Fibroblast of skin of back (primary cell): ENCODE measurements around the gene RNF223. TPM values are rescaled to one million over a fixed set of nuclear protein-coding genes. Genes with fewer than 3 reads are reported as not detected.

Experiments
- DNase-seq: peaks from one replicate; pipeline ENCODE4 v3.0.0-alpha.2; 2013
- polyA plus RNA-seq, 2 experiments: library from polyadenylated mRNA; unstranded; fragments of 120-200 nt; gene quantifications; one replicate each; pipeline ENCODE4 v1.2.1, GENCODE V29; 2013; ENCODE audit not compliant: insufficient read length in 2 of 2

The RNF223 gene
- not detected for polyA plus RNA-seq (2013, experiment 1 of 2; ENCODE audit: insufficient read length)
- not detected for polyA plus RNA-seq (2013, experiment 2 of 2; ENCODE audit: insufficient read length)

GRCh38 chr1:1073743-1074587, at the start of gene RNF223:
Gene RNF223 (minus strand): TSS chr1:1074306. CDS start chr1:1072566, 1,740 bp downstream.
- DNase-seq: no peak

- DNase-seq: peak; percentile 21
Measured at GRCh38 chr1:1122981-1123480, 48.9 kb upstream of the RNF223 start.

- peak; percentile 68 for DNase-seq
Measured at GRCh38 chr1:1122078-1122811, 48.1 kb upstream of the RNF223 start.

DNA sequence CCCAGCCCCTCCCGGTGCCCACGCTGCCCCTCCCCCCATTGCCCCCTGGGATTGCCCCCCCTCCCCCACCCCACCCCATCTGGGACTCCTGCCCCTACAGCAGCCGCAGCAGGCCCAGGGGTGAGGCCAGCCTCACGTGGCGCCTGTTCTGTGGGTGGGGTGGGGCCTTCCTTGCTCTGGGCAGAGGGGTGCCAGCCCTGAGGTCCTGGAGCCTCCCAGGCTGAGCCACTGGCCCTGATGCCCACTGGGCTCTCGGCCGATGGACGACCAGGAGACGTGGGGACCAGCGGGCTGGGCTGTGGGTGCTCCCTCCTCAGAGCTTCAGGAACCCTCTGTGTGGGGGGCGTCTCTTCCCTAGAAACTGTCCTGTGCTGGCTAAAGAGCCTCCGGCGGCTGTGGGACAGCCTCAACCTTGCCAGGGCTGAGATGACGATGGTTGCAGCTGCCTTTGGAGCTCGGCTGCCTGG, 47.5 kb upstream of the RNF223 start:
- DNase-seq: no peak

DNA sequence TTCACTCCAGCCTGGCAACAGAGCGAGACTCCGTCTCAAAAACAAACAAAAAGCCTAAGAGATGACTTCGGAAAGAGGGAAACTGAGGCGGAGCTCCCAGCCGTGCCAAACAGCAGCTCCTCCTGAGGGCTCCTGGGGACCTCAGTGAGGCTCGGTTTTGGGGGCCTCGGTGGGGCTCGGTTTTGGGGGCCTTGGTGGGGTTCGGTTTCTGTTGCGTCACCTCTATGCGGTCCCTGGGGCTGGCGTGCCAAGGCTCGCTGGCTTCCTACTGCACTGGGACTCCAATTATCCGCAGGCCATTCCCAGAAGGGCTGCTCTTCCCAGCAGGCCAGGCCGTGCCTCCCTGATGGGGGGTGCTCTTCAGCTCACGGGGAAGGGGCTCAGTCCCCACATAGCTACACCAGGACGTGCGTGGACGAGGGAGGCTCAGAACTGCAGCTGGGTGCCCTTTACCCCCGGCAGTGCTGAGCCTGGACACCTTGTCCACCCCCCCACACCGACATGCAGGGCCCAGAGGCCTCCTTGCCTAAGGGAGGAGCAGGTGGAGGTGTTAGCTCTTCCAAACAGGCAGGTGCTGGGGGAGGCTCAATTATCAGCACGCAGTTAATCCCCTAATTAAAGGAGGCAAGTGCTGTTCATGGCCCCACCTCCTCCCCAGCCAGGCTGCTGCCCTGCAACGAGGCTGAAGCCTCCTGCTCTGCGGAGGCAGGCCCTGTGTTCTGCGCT, 46.9 kb upstream of the RNF223 start:
- DNase-seq: no peak

DNA sequence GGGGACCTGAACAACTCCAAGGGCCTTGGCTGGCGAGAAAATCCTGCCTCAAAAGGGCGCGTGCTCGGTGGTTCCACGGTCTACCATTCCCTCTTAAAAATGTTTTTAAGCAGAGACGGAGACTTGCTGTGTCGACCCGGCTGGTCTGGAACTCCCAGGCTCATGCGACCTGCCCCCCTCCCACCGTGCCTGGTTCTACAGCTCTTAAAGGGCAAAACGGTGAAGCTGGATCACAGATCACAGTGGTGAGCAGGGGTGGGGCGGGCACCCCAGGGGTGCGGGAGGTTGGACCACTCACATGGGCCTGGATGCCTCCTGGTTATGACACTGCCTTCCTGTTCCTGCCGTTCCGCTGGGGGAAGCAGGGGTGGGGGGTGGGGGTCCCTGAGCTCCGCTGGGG, 46.0 kb upstream of the RNF223 start:
- no peak for DNase-seq

DNA sequence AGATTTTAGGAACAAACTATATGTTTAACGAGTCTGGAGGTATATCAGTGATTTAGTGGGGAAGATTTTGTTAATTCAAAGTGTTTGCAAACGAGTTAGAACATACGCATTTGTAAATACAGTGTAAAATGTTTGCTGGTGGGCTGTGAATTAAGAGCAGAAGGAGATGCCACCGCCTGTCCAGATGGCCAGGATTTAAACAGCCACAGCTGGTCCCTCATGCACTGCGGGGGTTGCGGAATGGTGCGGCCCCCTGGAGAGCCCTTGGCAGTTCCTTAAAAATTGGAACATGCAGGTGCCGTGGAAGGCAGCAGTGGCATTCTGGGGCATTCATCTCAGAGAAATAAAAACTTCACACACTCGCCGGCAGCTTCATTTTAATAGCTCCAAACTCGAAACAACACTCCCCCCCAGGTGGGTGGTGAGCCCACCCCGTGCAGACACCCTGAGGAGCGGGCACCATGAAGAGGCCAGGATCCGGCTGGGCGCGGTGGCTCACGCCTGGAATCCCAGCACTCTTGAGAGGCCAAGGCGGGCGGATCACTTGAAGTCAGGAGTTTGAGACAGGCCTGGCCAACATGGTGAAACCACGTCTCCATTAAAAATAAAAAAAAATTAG, 45.3 kb upstream of the RNF223 start:
- no peak for DNase-seq

DNA sequence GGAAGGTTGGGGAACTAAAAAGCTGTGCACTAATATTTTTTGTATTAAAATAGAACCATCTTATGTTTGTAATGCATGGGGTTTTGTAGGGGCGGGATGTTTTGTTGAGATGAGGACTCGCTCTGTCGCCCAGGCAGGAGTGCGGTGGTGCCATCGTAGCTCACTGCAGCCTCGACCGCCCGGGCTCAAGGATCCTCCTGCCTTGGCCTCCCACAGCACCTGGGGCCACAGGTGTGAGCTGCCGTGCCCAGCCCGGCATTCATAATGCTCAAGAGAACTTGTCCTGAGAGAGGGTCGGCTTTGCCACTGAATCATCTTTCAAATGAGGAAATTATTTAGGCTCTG, 44.7 kb upstream of the RNF223 start:
- no peak for DNase-seq

DNA sequence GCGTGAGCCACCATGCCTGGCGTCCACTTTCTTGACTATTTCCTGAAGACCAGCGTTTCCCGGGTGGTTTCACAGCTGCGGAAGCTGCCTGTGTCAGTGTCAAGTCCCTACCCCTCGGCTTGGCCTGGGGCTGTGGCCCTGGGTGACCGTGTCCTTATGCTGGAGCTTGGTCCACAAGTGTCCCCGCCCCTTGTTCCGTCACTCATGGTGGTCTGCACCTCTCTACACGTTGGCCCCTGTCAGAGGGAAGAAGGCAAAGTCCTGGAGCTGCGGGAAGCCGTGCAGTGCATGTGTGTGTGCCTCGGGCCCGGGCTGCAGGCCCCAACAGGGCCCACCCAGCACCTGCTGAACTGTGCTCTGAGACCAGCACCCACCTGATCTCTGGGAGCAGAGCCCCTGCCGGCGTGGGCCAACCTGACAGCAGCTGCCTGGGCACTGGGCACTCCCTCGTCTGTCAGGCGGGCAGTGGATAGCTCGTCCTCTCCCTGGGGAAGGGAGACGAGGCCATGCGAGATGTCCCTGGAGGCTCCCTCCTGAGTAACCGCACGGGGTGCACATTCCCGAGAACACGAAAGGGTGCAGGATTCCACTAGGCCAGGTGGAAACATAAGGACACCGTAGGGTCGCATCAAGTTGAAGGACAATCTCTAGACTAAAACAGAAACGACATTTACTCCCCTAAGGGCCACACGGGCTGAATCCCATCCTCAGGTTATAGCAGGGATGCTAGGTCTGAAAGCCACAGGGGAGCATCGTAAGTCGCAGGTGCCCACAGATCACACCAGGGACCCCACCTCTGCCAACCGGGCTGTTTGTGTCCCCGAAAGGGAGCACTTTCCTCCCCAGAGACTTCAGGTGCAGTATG, 44.1 kb upstream of the RNF223 start:
- DNase-seq: no peak

GRCh38 chr1:1117469-1117831, 43.3 kb upstream of the RNF223 start:
- DNase-seq: no peak

- peak; percentile 6 for DNase-seq
Measured at GRCh38 chr1:1116701-1117468, 42.8 kb upstream of the RNF223 start.

DNA sequence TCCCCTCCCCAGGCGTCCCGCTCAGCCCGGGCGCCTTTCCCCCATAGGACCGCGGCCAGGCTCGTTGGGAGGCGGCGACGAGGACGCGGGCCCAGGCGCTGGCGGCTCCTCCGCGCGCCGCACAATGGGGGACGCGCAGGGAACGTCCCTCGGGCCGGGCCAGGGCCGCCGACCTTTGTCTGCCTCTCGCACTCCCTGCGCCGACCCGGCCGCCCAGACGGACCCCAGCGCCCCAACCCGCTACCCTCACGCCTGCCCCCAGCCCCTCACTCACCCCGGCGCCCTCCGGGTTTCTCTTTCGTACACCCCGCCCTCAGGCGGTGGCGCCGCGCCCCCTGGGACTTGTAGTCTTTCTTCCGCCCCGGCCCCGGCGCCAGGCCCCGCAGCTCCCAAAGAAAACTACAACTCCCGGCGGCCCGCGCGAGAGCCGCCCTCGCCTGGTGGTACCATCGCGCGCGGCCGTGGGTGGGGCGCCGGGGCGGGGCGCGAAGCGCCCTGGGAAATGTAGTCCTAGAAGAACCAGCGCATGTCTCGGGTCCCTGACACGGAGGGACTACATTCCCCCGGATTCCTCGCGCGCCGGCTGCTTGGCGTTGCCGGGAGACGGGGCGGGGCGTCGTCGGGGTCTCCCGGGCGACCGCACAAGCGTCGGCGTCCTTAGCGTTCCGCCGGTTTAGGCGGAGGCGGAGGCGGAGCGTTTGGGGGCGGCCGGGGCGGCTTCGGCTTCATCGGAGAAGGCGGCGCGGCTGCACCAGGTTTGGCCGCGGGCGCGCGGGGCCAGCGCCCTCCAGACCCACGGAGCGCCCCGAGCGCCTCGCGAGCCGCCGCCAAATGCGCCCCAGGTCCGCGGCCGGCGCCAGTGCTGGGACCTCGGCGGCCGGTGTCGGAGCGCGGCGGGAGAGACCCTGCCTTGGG, 41.9 kb upstream of the RNF223 start, which contains the start of gene C1orf159:
Gene C1orf159 (minus strand): TSS at position 304 of the 915 bp plus-strand sequence. CDS start 24,546 bp downstream, outside the sequence.
- peak; percentile 98 for DNase-seq

- no peak for DNase-seq
Measured at GRCh38 chr1:1115136-1115785, 41.2 kb upstream of the RNF223 start.

GRCh38 chr1:1114431-1114830, 40.3 kb upstream of the RNF223 start:
- no peak for DNase-seq

GRCh38 chr1:1112237-1112985, 38.3 kb upstream of the RNF223 start:
- DNase-seq: no peak

DNA sequence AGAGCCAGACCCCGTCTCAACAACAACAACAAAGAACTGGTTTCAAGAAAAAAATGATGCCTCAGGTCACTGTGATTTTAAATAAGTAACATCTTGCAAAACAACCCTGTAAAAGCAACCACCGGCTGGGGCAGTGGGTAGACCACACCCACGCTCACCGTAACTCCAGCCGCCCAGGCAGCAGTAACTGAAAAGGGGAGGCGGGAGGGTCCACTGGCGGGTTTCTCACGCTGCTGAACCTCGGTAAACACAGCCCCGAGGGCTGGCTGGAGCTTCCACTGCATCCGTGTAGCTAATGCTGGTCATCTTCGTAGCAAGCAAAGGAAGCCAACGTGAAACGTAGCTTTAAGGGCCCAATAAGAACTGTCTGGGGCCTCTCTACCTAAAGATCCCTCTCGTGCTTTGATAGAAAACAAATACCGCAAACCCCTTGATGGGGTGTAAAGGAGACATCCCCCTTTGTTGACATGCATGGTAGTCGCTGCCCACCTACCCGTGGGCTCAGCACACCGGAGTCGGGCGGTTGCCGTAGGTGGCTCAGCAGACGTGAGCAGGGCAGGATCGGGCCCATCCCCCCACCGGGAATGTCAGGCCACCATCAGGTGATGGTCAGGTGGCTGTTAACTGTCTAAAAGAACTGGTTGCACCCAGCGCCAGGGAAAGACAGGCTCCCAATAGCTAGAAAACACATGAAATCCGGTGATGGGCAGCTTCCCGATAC, 37.6 kb upstream of the RNF223 start:
- no peak for DNase-seq

- DNase-seq: no peak
Measured at GRCh38 chr1:1110561-1110971, 36.5 kb upstream of the RNF223 start.
